SK-N-SH (cell line): ENCODE data around the gene PEX14. TPM values are rescaled to one million over a fixed set of nuclear protein-coding genes. Genes with fewer than 3 reads are reported as not detected.
A peak's percentile ranks its signal among the peaks of the same experiment; 100 is the strongest.

ENCODE experiments used
- CTCF ChIA-PET: fragments of 300-600, 350-600 bp; formaldehyde crosslinking; extraction: SDS; loops from one replicate; lab custom pipeline; 2021; lab: Yijun Ruan, JAX
- POLR2A ChIA-PET: fragments of 350-600 bp; sonication (Branson Sonifier 250); formaldehyde crosslinking; extraction: SDS; loops from one replicate; lab custom pipeline; 2020; ENCODE audit warnings: antibody characterized with exemption, inconsistent platforms; lab: Yijun Ruan, JAX
- DNase-seq: peaks from one replicate; pipeline ENCODE4 v3.0.0; 2012
- H2AFZ ChIP-seq: fragments of 200-600 bp; sonication (generic); 2 replicates; pipeline ENCODE4 v1.8.1; 2016; ENCODE audit warnings: antibody characterized with exemption, mild to moderate bottlenecking, low read depth
- H3F3A ChIP-seq: fragments of 200-600 bp; sonication (generic); replicated peaks from 2 replicates; pipeline ENCODE3; 2016; ENCODE audit warnings: antibody characterized with exemption, mild to moderate bottlenecking; ENCODE audit not compliant: insufficient read depth
- H3K27ac ChIP-seq, 2 experiments: fragments of 200-500 bp in 1 of 2; fragments of 200-600 bp in 1 of 2; sonication (Bioruptor generic) in 1 of 2; sonication (generic), shearing (Covaris generic) in 1 of 2; 2 replicates each; pipeline versions ENCODE4 v1.5.1 to v1.6.1; 2014 to 2016; ENCODE audit warnings: low read depth in 2 of 2, inconsistent platforms in 1 of 2, low read length in 1 of 2, mild to moderate bottlenecking in 1 of 2, mixed read lengths in 1 of 2
- H3K27me3 ChIP-seq: fragments of 200-600 bp; sonication (generic), shearing (Covaris generic); 2 replicates; pipeline ENCODE4 v1.6.1; 2016; ENCODE audit warnings: mixed run types; ENCODE audit not compliant: insufficient read depth
- H3K36me3 ChIP-seq, 2 experiments: fragments of 200-500 bp in 1 of 2; fragments of 200-600 bp in 1 of 2; sonication (Bioruptor generic) in 1 of 2; sonication (generic) in 1 of 2; replicated peaks in 1 of 2; 2 replicates each; pipeline versions ENCODE3 to v1.5.1; 2014 to 2016; ENCODE audit warnings: low read length in 1 of 2, mild to moderate bottlenecking in 1 of 2; ENCODE audit not compliant: insufficient read depth in 2 of 2, control insufficient read depth in 1 of 2
- H3K4me1 ChIP-seq, 2 experiments: fragments of 200-500 bp in 1 of 2; fragments of 200-600 bp in 1 of 2; sonication (Bioruptor generic) in 1 of 2; sonication (generic), shearing (Covaris generic) in 1 of 2; 2 replicates each; pipeline versions ENCODE4 v1.5.1 to v1.6.1; 2014 to 2016; ENCODE audit warnings: low read depth in 1 of 2, low read length in 1 of 2, mixed run types in 1 of 2; ENCODE audit not compliant: insufficient read depth in 2 of 2, control insufficient read depth in 1 of 2
- H3K4me2 ChIP-seq: fragments of 200-600 bp; sonication (generic), shearing (Covaris generic); 2 replicates; pipeline ENCODE4 v1.6.1; 2017; ENCODE audit warnings: mixed run types
- H3K4me3 ChIP-seq, 2 experiments: fragments of 200-500 bp in 1 of 2; fragments of 200-600 bp in 1 of 2; sonication (Bioruptor generic) in 1 of 2; sonication (generic), shearing (Covaris generic) in 1 of 2; 2 replicates each; pipeline versions ENCODE4 v1.5.1 to v1.8.1; 2014 to 2016; ENCODE audit warnings: low read depth in 2 of 2, inconsistent platforms in 1 of 2, low read length in 1 of 2, mild to moderate bottlenecking in 1 of 2, mixed read lengths in 1 of 2, moderate library complexity in 1 of 2
- H3K79me2 ChIP-seq: fragments of 200-600 bp; sonication (generic); 2 replicates; pipeline ENCODE4 v1.8.1; 2017; ENCODE audit warnings: mild to moderate bottlenecking; ENCODE audit not compliant: insufficient read depth
- H3K9ac ChIP-seq: fragments of 200-600 bp; sonication (generic); 2 replicates; pipeline ENCODE4 v1.6.1; 2017; ENCODE audit warnings: mixed run types
- H3K9me2 ChIP-seq: fragments of 200-600 bp; sonication (generic); 2 replicates; pipeline ENCODE4 v1.6.1; 2017; ENCODE audit warnings: mixed run types
- H3K9me3 ChIP-seq: fragments of 200-600 bp; sonication (generic); 2 replicates; pipeline ENCODE4 v1.6.1; 2017; ENCODE audit warnings: mixed run types, mild to moderate bottlenecking, moderate library complexity
- H4K20me1 ChIP-seq: fragments of 200-600 bp; sonication (generic); 2 replicates; pipeline ENCODE4 v1.6.1; 2017; ENCODE audit warnings: mild to moderate bottlenecking, mixed run types; ENCODE audit not compliant: insufficient read depth
- CHD2 ChIP-seq: fragments of 150-350 bp; IDR thresholded peaks from 2 replicates; pipeline ENCODE4 v1.6.1; 2018; ENCODE audit warnings: low read length; ENCODE audit not compliant: partially characterized antibody
- EP300 ChIP-seq, 2 experiments: IDR thresholded peaks; 2 replicates each; pipeline versions ENCODE4 v1.4.0 to v1.6.1; 2012; ENCODE audit warnings: borderline replicate concordance in 1 of 2, low read depth in 1 of 2, low read length in 1 of 2
- EZH2phosphoT487 ChIP-seq: fragments of 200-600 bp; sonication (generic); IDR thresholded peaks from 2 replicates; pipeline ENCODE4 v1.6.1; 2017; ENCODE audit warnings: low read depth, mixed run types, mild to moderate bottlenecking, antibody characterized with exemption, moderate library complexity, borderline replicate concordance
- FOSL2 ChIP-seq: IDR thresholded peaks from 2 replicates; pipeline ENCODE4 v1.4.0; 2012; ENCODE audit warnings: low read depth, mild to moderate bottlenecking, moderate library complexity, borderline replicate concordance
- GATA2 ChIP-seq: sonication (generic); formaldehyde crosslinking; IDR thresholded peaks from 2 replicates; pipeline ENCODE4 v1.5.0; 2020; ENCODE audit warnings: mild to moderate bottlenecking, missing genetic modification reagents
- MXI1 ChIP-seq: IDR thresholded peaks from 2 replicates; pipeline ENCODE4 v1.6.1; 2012; ENCODE audit warnings: mild to moderate bottlenecking, low read depth, low read length, improper control_type of control experiment
- NFIC ChIP-seq: IDR thresholded peaks from 2 replicates; pipeline ENCODE4 v1.4.0; 2012; ENCODE audit warnings: borderline replicate concordance
- SMC3 ChIP-seq: IDR thresholded peaks from 2 replicates; pipeline ENCODE4 v1.6.1; 2012; ENCODE audit warnings: low read depth, low read length, improper control_type of control experiment
- USF2 ChIP-seq: fragments of 150-350 bp; IDR thresholded peaks from 2 replicates; pipeline ENCODE4 v1.6.1; 2017; ENCODE audit warnings: antibody characterized with exemption, low read length, low read depth, borderline replicate concordance
- WGBS: methylation state at CpG from one replicate; pipeline ENCODE4 v1.1.6; 2017; ENCODE audit warnings: low lambda C conversion rate; 5-methylcytosine and 5-hydroxymethylcytosine counted together
- polyA plus RNA-seq, 3 experiments: library from polyadenylated mRNA; depleted of rRNA; stranded (reverse); fragments of >200 nt; gene quantifications; 2 replicates each; pipeline ENCODE4 v1.2.3, GENCODE V29; 2012

The PEX14 gene
- polyA plus RNA-seq, 1 of the 3 experiments (the other 2 are of a cell fraction), result 36.2 TPM

- no peak overlapping the region for H2AFZ ChIP-seq
- CTCF ChIA-PET, result interaction anchor here (0.6 to 1.7 kb wide), 6 partner anchors 22 to 301 kb away, joined by 3 to 6 read pairs (median 3); no protein-coding TSS in a partner anchor
- no peaks in the 10 kb centered on the region for H3K79me2 ChIP-seq
- no peak overlapping the region for H3K4me2 ChIP-seq
- no peak for DNase-seq
- no peaks in the 10 kb centered on the region for H3K9me3 ChIP-seq
- no peak overlapping the region for H3K9ac ChIP-seq
- H4K20me1 ChIP-seq, result no peaks in the 10 kb centered on the region
- H3K27ac ChIP-seq, result no peak overlapping the region
- WGBS, result 87% methylated on average over 25 of the region's 36 CpGs
- H3K4me1 ChIP-seq, result peaks cover 0 to 44% of the 10 kb centered on the region in 2 experiments; a peak in 1 of 4 replicates
- POLR2A ChIA-PET, result interaction anchor here (0.7 kb wide), 1 partner anchor 9 kb away, joined by 3 read pairs; no protein-coding TSS in a partner anchor
- H3F3A ChIP-seq, result peaks cover 3% of the 10 kb centered on the region
- no peaks in the 10 kb centered on the region for H3K27me3 ChIP-seq
- TF ChIP-seq GATA2 (CRISPR knock-in tag), result no peak
- no peak for TF ChIP-seq EP300 (IDR thresholded peaks at IDR 0.05; ENCODE audit: borderline replicate concordance in 1 of 2, low read depth in 1 of 2, low read length in 1 of 2)
- TF ChIP-seq FOSL2, result no peak
- no peak for TF ChIP-seq USF2
- no peak for TF ChIP-seq SMC3
- H3K9me2 ChIP-seq, result no peaks in the 10 kb centered on the region
- no peak overlapping the region for H3K4me3 ChIP-seq
- H3K36me3 ChIP-seq, result no peaks in the 10 kb centered on the region
Measured at GRCh38 chr1:10665930-10666850, 191.4 kb downstream of the PEX14 start.

- H3K4me1 ChIP-seq, result peaks cover 0 to 56% of the 10 kb centered on the region in 2 experiments; a peak in 1 of 4 replicates
- POLR2A ChIA-PET, result interaction anchor here (1.0 kb wide), 1 partner anchor 11 kb away, joined by 3 read pairs; no protein-coding TSS in a partner anchor
- no peaks in the 10 kb centered on the region for H3K79me2 ChIP-seq
- no peak overlapping the region for H3K4me3 ChIP-seq
- WGBS, result 78% methylated on average over 28 of the region's 40 CpGs
- no peak overlapping the region for H3K9ac ChIP-seq
- no peaks in the 10 kb centered on the region for H3F3A ChIP-seq
- DNase-seq, result peak; percentile 84
- CTCF ChIA-PET, result interaction anchor here (0.7 to 1.7 kb wide), 4 partner anchors 12 to 200 kb away, joined by 3 to 6 read pairs (median 4); no protein-coding TSS in a partner anchor
- no peaks in the 10 kb centered on the region for H3K9me3 ChIP-seq
- no peak overlapping the region; a peak in 1 of 4 replicates for H3K27ac ChIP-seq
- H2AFZ ChIP-seq, result no peak overlapping the region
- H3K9me2 ChIP-seq, result no peaks in the 10 kb centered on the region
- no peaks in the 10 kb centered on the region for H3K36me3 ChIP-seq
- H4K20me1 ChIP-seq, result no peaks in the 10 kb centered on the region
- H3K27me3 ChIP-seq, result no peaks in the 10 kb centered on the region
- peak; percentile 3 for TF ChIP-seq CHD2
- TF ChIP-seq MXI1, result no peak
- TF ChIP-seq EZH2phosphoT487, result no peak
- TF ChIP-seq NFIC, result no peak
- H3K4me2 ChIP-seq, result no peak overlapping the region
Measured at GRCh38 chr1:10667861-10668761, 193.4 kb downstream of the PEX14 start.
